NCI-H128 (cell line): ENCODE data around the gene F10.

ENCODE experiments used
- DNase-seq: peaks from one replicate; lab custom pipeline; 2025; ENCODE audit not compliant: unreplicated experiment; lab: John Stamatoyannopoulos, UW

The F10 gene

DNA sequence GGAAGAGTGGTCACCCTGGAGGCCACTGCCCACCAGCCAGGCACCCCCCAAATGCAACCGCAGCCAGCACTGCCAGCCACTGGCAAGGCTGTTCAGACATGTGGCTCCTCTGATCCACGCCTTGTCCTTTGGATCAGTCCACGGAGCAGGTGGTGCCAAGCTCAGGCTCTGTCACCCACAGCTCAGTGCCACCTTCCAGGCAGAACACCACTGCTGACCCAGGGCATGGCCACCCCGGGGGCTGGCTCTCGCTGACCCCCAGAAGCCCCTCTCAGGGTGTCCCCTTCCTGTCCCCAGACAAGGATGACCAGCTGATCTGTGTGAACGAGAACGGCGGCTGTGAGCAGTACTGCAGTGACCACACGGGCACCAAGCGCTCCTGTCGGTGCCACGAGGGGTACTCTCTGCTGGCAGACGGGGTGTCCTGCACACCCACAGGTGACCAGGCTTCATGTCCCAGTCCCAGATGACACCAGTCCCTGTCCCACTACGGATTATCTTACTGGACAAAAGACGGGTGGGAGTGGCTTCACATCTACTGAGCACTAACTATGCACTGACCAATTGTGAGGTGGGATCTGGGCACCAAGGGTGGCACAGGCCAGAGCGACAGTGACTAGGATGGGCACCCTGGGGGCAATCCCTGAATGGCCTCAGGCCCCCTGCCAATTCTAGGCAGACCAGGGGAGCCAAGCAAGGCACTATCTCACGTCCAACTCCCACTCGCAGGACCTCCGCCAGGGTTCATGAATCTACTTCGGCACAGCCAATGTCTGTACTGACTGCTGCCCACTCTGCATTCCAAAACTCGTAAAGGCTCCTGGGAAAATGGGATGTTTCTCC lies 7.0 kb upstream of the F10 start:
- DNase-seq, result no peak

- no peak for DNase-seq
Observed at GRCh38 chr13:113116206-113116800, 6.3 kb upstream of the F10 start.

GRCh38 chr13:113116871-113117271 lies 5.7 kb upstream of the F10 start:
- DNase-seq, result no peak

- DNase-seq, result no peak
Observed at GRCh38 chr13:113117335-113117872, 5.2 kb upstream of the F10 start.

DNA sequence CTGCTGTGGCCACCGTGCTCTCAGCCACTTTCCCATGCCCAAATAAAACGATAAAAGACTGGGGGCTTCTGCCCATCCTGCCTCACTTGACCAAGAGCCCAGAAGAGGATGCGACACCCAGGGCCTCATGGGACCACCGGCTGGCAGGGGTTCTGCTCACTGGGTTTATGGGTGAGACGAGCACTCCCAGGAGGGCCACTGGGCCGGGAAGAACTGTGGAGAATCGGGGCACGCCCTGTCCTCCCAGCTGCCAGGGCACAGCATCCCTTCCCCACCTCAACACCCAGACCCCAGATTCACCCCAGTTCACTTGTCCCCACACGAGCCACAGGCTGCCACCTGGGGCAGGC lies 4.7 kb upstream of the F10 start:
- DNase-seq, result no peak

- DNase-seq, result no peak
Observed at GRCh38 chr13:113118261-113119021, 4.2 kb upstream of the F10 start.

DNA sequence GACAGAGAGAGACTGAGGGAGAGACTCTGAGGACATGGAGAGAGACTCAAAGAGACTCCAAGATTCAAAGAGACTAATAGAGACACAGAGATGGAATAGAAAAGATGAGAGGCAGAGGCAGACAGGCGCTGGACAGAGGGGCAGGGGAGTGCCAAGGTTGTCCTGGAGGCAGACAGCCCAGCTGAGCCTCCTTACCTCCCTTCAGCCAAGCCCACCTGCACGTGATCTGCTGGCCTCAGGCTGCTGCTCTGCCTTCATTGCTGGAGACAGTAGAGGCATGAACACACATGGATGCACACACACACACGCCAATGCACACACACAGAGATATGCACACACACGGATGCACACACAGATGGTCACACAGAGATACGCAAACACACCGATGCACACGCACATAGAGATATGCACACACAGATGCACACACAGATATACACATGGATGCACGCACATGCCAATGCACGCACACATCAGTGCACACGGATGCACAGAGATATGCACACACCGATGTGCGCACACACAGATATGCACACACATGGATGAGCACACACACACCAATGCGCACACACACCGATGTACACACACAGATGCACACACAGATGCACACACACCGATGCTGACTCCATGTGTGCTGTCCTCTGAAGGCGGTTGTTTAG lies 3.3 kb upstream of the F10 start:
- DNase-seq, result no peak

GRCh38 chr13:113119822-113120189 lies 2.8 kb upstream of the F10 start:
- no peak for DNase-seq

DNA sequence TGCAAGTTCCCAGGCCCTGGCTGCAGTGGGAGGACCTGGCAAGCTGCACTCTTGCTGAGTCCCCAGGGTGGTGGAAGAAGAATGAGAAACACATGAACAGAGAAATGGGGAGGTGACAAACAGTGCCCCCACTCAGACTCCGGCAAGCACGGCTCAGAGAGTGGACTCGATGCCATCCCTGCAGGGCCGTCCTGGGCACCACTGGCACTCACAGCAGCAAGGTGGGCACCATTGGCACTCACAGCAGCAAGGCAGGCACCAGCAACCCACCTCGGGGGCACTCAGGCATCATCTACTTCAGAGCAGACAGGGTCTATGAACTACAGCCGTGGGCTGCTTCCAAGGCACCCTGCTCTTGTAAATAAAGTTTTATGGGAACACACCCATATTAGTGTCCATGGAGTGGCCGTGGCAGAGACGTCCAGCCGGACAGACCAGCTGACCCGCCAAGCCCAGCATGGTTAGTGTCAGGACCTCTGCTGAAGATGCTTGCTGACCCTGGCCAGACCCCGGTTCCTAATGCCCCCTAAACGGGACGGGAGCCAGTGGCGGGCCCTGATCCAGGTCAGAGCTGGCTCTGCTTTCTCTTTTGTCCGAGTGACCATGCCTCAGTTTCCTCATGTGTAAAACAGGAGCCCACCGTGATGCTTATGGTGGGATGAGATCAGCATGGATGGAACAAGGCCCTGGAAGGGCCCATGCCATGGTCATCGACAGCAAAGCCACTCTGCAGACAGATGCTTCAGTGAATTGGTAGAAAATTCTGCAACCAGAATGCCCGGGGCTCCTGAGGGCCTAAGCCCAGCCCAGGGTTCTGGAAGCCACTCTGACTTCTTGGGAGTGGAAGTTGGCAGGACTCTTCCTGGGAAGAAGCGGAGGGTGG lies 2.1 kb upstream of the F10 start:
- no peak for DNase-seq

DNA sequence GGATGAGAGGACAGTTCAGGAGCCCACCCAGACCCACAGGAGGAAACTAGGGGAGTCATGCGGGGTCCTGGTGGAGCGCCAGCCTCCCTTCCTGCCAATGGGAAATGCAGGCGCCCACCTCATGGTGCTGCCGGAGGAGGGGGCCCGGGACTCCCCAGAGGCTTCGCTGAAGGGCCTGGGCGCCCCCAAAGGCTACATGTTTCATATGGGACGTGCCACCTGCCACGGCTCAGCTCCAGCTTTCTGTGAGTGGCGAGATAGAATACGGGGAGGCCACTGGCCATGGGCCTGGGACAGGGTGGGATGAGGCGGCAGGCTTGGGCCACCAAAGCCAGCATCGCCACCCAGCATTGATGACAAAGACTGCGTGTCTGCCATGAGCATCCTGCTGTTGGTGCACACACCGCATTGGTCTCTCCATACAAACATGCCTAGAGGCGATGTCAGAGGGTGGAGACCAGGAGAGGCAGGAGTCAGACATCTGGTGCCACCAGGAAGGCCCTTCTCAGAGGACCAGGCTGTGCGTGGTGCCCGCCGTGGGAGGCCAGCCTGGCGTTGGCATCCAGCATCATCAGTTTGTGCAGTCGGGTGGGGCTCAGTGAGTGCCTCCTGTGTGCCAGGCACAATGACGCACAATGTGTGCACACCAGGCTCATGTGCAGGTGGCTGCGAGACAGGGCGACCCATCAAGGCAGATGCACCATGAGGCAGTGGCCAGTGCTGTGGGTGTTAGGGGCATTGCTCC lies 1.2 kb upstream of the F10 start:
- no peak for DNase-seq

DNA sequence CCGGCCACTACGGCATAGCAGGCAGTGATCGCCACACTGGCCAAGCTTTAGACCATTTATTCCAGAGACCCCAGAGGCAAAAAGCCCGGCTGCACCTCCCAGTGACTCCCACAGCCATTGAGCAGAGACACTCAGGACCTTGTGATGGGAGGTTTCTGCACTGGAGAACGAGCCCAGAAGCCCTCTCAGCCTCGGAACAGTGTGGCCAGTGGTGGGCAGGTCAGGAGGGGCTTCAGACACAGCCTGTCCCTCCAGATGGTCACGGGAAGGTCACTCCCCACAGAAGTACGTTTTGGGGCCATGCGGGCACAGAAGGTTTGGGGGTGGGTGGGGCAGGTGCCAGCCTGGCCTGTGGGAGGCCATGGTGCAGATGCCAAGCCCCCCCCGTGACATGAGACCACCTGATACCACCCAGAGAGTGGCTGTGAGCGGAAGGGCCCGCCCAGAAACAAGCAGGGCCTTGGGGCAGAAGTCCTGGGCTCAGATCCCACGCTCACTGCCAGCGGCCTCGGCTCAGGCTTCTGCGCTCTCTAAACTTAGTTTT lies 599 bp upstream of the F10 start:
- DNase-seq, result no peak

- no peak for DNase-seq
Observed at GRCh38 chr13:113123226-113124201, 915 bp downstream of the F10 start.

DNA sequence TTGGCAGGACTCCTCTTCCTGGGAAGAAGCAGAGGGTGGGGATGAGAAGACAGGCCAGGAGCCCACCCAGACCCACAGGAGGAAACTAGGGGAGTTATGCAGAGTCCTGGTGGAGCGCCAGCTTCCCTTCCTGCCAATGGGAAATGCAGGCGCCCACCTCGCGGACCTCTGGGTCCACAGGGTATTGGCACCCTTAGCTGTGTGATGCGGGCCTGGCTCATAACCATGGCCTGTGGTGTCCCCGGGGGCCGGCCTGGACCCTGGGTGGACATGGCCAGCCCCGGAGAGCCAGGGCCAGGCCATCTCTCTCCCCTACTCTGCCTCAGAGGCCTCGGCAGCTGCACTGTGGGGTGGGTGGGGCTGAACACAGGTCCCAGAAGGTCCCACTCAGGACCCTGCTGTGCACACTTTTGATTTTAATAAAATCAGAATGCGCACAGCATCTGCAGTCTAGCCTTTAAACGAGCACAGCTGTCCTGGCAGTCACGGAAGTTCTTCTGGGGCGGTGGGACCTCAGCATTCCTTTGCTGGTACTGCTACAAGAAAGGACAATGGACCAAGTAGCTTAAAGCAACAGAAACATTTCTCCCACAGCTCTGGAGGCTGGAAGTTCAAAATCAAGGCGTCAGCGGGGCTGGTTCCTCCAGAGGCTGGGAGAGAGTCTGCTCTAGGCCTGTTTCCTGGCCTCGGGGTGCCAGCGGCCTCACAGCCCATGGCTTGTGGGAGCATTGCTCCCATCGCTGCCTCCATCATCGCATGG lies 1.8 kb downstream of the F10 start:
- no peak for DNase-seq

GRCh38 chr13:113125506-113126264 lies 3.1 kb downstream of the F10 start:
- no peak for DNase-seq

DNA sequence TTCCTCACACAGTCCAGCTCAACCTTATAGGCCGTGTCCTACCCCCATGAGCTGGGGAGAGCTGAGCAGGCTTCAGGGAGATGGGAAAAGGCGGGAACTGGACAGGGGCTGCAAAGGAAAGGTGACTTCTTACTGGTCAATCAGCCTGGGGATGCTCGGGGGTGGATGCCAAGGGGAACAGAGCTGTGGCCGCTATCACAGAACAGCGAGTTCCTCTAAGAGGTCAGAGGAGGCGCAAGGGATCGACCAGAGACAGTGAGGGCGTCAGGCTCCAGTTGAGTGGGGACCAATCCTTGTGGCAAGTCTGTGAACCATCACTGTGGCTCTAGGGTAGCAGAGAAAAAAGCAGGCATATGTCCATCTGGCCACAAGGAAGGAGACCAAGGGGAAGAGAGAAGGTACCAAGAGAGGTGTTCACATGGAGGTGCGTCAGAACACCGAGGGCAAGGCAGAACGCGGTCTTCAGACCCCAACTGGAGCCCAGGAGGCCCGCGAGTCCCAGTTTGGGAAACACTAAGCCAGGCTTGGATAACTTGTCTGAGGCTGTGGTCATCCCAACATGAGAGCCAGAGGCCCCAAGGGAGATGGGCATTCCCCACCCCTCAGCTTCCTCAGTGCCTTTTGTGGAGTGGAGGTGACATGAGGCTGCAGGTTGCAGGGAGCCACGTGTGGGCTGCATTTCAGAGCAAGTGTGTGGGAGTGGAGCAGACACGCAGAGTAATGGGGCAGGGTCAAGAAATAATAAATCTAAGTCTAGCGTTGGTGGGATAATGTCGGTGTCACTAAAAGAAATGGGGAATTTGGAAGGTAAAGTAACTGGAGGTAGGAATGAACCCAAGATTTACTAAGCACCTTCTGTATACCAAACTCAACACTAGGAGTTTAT lies 3.9 kb downstream of the F10 start:
- DNase-seq, result no peak

GRCh38 chr13:113129480-113129879 lies 6.9 kb downstream of the F10 start:
- DNase-seq, result no peak
